Measurements from ENCODE around the gene ZBTB8OS.
"Not testable (repeated sequence)": the region's sequence is repeated elsewhere in the genome, so short reads cannot be mapped to it uniquely, and the experiment has no call there.

Gene ZBTB8OS

GRCh38 chr1:32650248-32650751, at the start of gene ZBTB8OS:
ZBTB8OS (minus strand) TSS chr1:32650550; CDS start chr1:32650529, 21 bp downstream.
- H3K27me3 ChIP-seq, result no peaks in the 10 kb centered on the region
- peaks cover 8 to 26% (median 14%) of the 10 kb centered on the region in 3 donors for H3K36me3 ChIP-seq
- DNase-seq, result peak; percentile 93 to 94
- TF ChIP-seq CTCF (IDR thresholded peaks at IDR 0.05), result no peak
- no peaks in the 10 kb centered on the region for H3K9me3 ChIP-seq
- intact Hi-C loops (cut with DNase I; ENCODE audit: low total_unique reads), result loop anchor here (5.0 kb wide), 1 partner anchor 42 kb away; no protein-coding TSS in a partner anchor
- peak within 1 kb of the TSS; percentile 91 to 95 for H3K27ac ChIP-seq
- H3K4me3 ChIP-seq, result peak within 1 kb of the TSS; percentile 69 to 74
- peaks cover 0 to 55% (median 33%) of the 10 kb centered on the region in 4 donors for H3K4me1 ChIP-seq

- Histone ChIP-seq H3K4me1 (peaks cover 0 to 67% (median 44%) of the 10 kb centered on the region in 4 donors), H3K36me3 (peaks cover 5 to 13% (median 7%) of the 10 kb centered on the region in 3 donors), H3K27ac (peak overlapping the region in 1 of 2 donors; percentile 79)
- peak in 1 of 2 donors; percentile 19 for DNase-seq
- H3K27me3 ChIP-seq; H3K4me3 ChIP-seq; intact Hi-C loops (cut with DNase I; ENCODE audit: low total_unique reads); H3K9me3 ChIP-seq: not testable (repeated sequence)
These were observed 46.6 kb upstream of the ZBTB8OS start for GRCh38 chr1:32696996-32697395.

- no peak for TF ChIP-seq CTCF (IDR thresholded peaks at IDR 0.05)
- no peaks in the 10 kb centered on the region for H3K9me3 ChIP-seq
- peaks cover 5 to 13% (median 7%) of the 10 kb centered on the region in 3 donors for H3K36me3 ChIP-seq
- H3K27me3 ChIP-seq, result no peaks in the 10 kb centered on the region
- peak overlapping the region; percentile 67 to 79 for H3K27ac ChIP-seq
- intact Hi-C loops (cut with DNase I; ENCODE audit: low total_unique reads), result no loop called here
- DNase-seq, result peak in 1 of 2 donors; percentile 57
- H3K4me1 ChIP-seq, result peaks cover 0 to 58% (median 34%) of the 10 kb centered on the region in 4 donors
- H3K4me3 ChIP-seq, result no peak overlapping the region
These were observed 45.7 kb upstream of the ZBTB8OS start for GRCh38 chr1:32696041-32696440.

- peak; percentile 83 to 86 for DNase-seq
- no peak for TF ChIP-seq CTCF (IDR thresholded peaks at IDR 0.05)
- H3K36me3 ChIP-seq, result peaks cover 5 to 13% (median 7%) of the 10 kb centered on the region in 3 donors
- peaks cover 0 to 52% (median 32%) of the 10 kb centered on the region in 4 donors for H3K4me1 ChIP-seq
- no peak overlapping the region for H3K4me3 ChIP-seq
- H3K27ac ChIP-seq, result peak overlapping the region; percentile 67 to 79
- H3K9me3 ChIP-seq, result no peaks in the 10 kb centered on the region
- H3K27me3 ChIP-seq, result no peaks in the 10 kb centered on the region
- intact Hi-C loops (cut with DNase I; ENCODE audit: low total_unique reads), result no loop called here
These were observed 45.0 kb upstream of the ZBTB8OS start for GRCh38 chr1:32695098-32695904.

- Histone ChIP-seq H3K36me3 (peaks cover 5 to 13% (median 7%) of the 10 kb centered on the region in 3 donors), H3K27ac (peak overlapping the region; percentile 67 to 79), H3K9me3 (no peaks in the 10 kb centered on the region), H3K4me3 (peak overlapping the region in 1 of 2 donors; percentile 5), H3K27me3 (no peaks in the 10 kb centered on the region), H3K4me1 (peaks cover 0 to 42% (median 30%) of the 10 kb centered on the region in 4 donors)
- no peak for TF ChIP-seq CTCF (IDR thresholded peaks at IDR 0.05)
- DNase-seq, result no peak
- intact Hi-C loops (cut with DNase I; ENCODE audit: low total_unique reads), result loop anchor here (5.0 kb wide), 1 partner anchor 41 kb away; the partner anchor contains the start of genes RBBP4 and ZBTB8OS
These were observed 43.3 kb upstream of the ZBTB8OS start for GRCh38 chr1:32693455-32694174.

Measured in tibial artery (tissue), 4 donors.